Fibroblast of lung (primary cell): Measurements from ENCODE around the gene TIAM2. TPM values are rescaled to one million over a fixed set of nuclear protein-coding genes. Genes with fewer than 3 reads are reported as not detected.

Experiments used
- DNase-seq, 2 donors: peaks; one replicate each; pipeline versions ENCODE4 v3.0.0 to v3.0.0-alpha.2; 2010; ENCODE audit warnings: low read depth in 2 of 2
- H2AFZ ChIP-seq: 2 replicates; pipeline ENCODE4 v1.5.1; 2012; ENCODE audit warnings: low read length, control low read depth, inconsistent platforms
- H3K27ac ChIP-seq: 2 replicates; pipeline ENCODE4 v1.5.1; 2011; ENCODE audit warnings: low read length, control low read depth; ENCODE audit not compliant: insufficient read depth
- H3K27me3 ChIP-seq: 2 replicates; pipeline ENCODE4 v1.5.1; 2011; ENCODE audit warnings: mild to moderate bottlenecking, low read length; ENCODE audit not compliant: control insufficient read depth, insufficient read depth
- H3K36me3 ChIP-seq: 2 replicates; pipeline ENCODE4 v1.5.1; 2011; ENCODE audit warnings: low read length; ENCODE audit not compliant: control insufficient read depth, insufficient read depth
- H3K4me1 ChIP-seq: 2 replicates; pipeline ENCODE4 v1.5.1; 2011; ENCODE audit warnings: low read length; ENCODE audit not compliant: control insufficient read depth, insufficient read depth; ENCODE audit errors: extremely low read depth
- H3K4me2 ChIP-seq: 2 replicates; pipeline ENCODE4 v1.5.1; 2011; ENCODE audit warnings: low read length, control low read depth; ENCODE audit not compliant: insufficient read depth; ENCODE audit errors: extremely low read depth
- H3K4me3 ChIP-seq, 4 experiments: fragments of 200-600 bp in 1 of 4; sonication (generic) in 1 of 4; replicated peaks in 1 of 4; 2 replicates each; pipeline ENCODE4 v1.5.1; 2011 to 2016; ENCODE audit warnings: low read length in 4 of 4, low read depth in 3 of 4, mild to moderate bottlenecking in 3 of 4, control low read depth in 2 of 4, inconsistent platforms in 1 of 4, mixed read lengths in 1 of 4; ENCODE audit not compliant: insufficient read depth in 1 of 4; ENCODE audit errors: control extremely low read depth in 1 of 4
- H3K79me2 ChIP-seq: 2 replicates; pipeline ENCODE4 v1.5.1; 2012; ENCODE audit warnings: mild to moderate bottlenecking, low read length, inconsistent platforms; ENCODE audit not compliant: control insufficient read depth, insufficient read depth
- H3K9ac ChIP-seq: 2 replicates; pipeline ENCODE4 v1.5.1; 2011; ENCODE audit warnings: mild to moderate bottlenecking, low read length, control low read depth; ENCODE audit not compliant: insufficient read depth
- H3K9me3 ChIP-seq: 2 replicates; pipeline ENCODE4 v1.5.1; 2012; ENCODE audit warnings: low read depth, low read length; ENCODE audit not compliant: control insufficient read depth, insufficient read depth
- H4K20me1 ChIP-seq: 2 replicates; pipeline ENCODE4 v1.5.1; 2011; ENCODE audit warnings: low read length; ENCODE audit not compliant: control insufficient read depth, insufficient read depth; ENCODE audit errors: extremely low read depth
- CTCF ChIP-seq, 2 donors: IDR thresholded peaks in 1 of 2; conservative IDR thresholded peaks in 1 of 2; 1 replicate in 1 of 2; 2 replicates in 1 of 2; pipeline ENCODE4 v1.5.1; 2011 to 2012; ENCODE audit warnings: low read length in 2 of 2, control low read depth in 1 of 2, inconsistent platforms in 1 of 2, low read depth in 1 of 2, mild to moderate bottlenecking in 1 of 2
- EZH2 ChIP-seq: IDR thresholded peaks from 2 replicates; pipeline ENCODE4 v1.5.1; 2012; ENCODE audit warnings: low read length, control low read depth, mild to moderate bottlenecking; ENCODE audit errors: missing control alignments
- polyA plus RNA-seq, 2 donors: library from polyadenylated mRNA; depleted of rRNA in 1 of 2; stranded (reverse) in 1 of 2; unstranded in 1 of 2; fragments of >200 nt; gene quantifications; 2 replicates each; pipeline ENCODE4 v1.2.1, GENCODE V29; 2011 to 2012; ENCODE audit warnings: missing spikeins in 1 of 2
- total RNA-seq: library from RNA; depleted of rRNA; stranded (reverse); fragments of >200 nt; gene quantifications from 2 replicates; pipeline ENCODE4 v1.2.1, GENCODE V29; 2014

The TIAM2 gene
- total and polyA plus RNA-seq, 2 donors (not counting 1 experiment from before 2014, with no cell fraction given) = 6.2 to 11.2 TPM

GRCh38 chr6:155085582-155086257 is 90.6 kb downstream of the TIAM2 start:
- peak in 1 of 2 donors; percentile 97 for DNase-seq
- Histone ChIP-seq H3K9ac (no peak overlapping the region), H3K4me2 (no peak overlapping the region)

GRCh38 chr6:155088856-155089255 is 93.7 kb downstream of the TIAM2 start:
- Histone ChIP-seq H3K79me2 (no peaks in the 10 kb centered on the region), H3K4me2 (no peak overlapping the region), H3K9ac (no peak overlapping the region), H2AFZ (no peak overlapping the region), H3K9me3 (no peaks in the 10 kb centered on the region), H3K27me3 (no peaks in the 10 kb centered on the region), H4K20me1 (no peaks in the 10 kb centered on the region), H3K4me1 (no peaks in the 10 kb centered on the region), H3K36me3 (no peaks in the 10 kb centered on the region), H3K4me3 (no peak overlapping the region), H3K27ac (no peak overlapping the region)
- TF ChIP-seq CTCF (conservative IDR thresholded peaks at IDR 0.05 in 1 of 2, IDR thresholded peaks at IDR 0.05 in 1 of 2; ENCODE audit: low read depth in 1 of 2, low read length in 2 of 2) (no peak), EZH2 (no peak)
- DNase-seq = no peak

More at GRCh38 chr6:155085582-155086257, 90.6 kb downstream of the TIAM2 start:
- no peak overlapping the region for H2AFZ ChIP-seq
- no peak overlapping the region for H3K4me3 ChIP-seq
- TF ChIP-seq EZH2 (no peak), CTCF (conservative IDR thresholded peaks at IDR 0.05 in 1 of 2, IDR thresholded peaks at IDR 0.05 in 1 of 2; ENCODE audit: low read depth in 1 of 2, low read length in 2 of 2) (no peak)
- no peaks in the 10 kb centered on the region for H4K20me1 ChIP-seq
- no peaks in the 10 kb centered on the region for H3K36me3 ChIP-seq
- no peaks in the 10 kb centered on the region for H3K79me2 ChIP-seq
- H3K27ac ChIP-seq = no peak overlapping the region
- H3K9me3 ChIP-seq = no peaks in the 10 kb centered on the region
- no peaks in the 10 kb centered on the region for H3K27me3 ChIP-seq
- no peaks in the 10 kb centered on the region for H3K4me1 ChIP-seq

GRCh38 chr6:155089746-155090145 is 94.6 kb downstream of the TIAM2 start:
- Histone ChIP-seq H4K20me1 (no peaks in the 10 kb centered on the region), H3K9me3 (no peaks in the 10 kb centered on the region), H3K4me3 (no peak overlapping the region), H3K79me2 (no peaks in the 10 kb centered on the region), H3K27ac (no peak overlapping the region), H3K9ac (no peak overlapping the region), H3K4me1 (no peaks in the 10 kb centered on the region), H3K27me3 (no peaks in the 10 kb centered on the region), H3K36me3 (no peaks in the 10 kb centered on the region), H3K4me2 (no peak overlapping the region), H2AFZ (no peak overlapping the region)
- DNase-seq = no peak
- TF ChIP-seq EZH2 = no peak
- no peak for TF ChIP-seq CTCF (conservative IDR thresholded peaks at IDR 0.05 in 1 of 2, IDR thresholded peaks at IDR 0.05 in 1 of 2; ENCODE audit: low read depth in 1 of 2, low read length in 2 of 2)
